Hepatic stellate cell (primary cell): ENCODE results near the gene SPRY4.
"Not testable (repeated sequence)": the region's sequence is repeated elsewhere in the genome, so short reads cannot be mapped to it uniquely, and the experiment has no call there.

ENCODE experiments used
- DNase-seq: peaks from one replicate; pipeline ENCODE4 v3.0.0; 2011; ENCODE audit warnings: low spot score

SPRY4 gene

GRCh38 chr5:142324871-142325724, at the start of gene SPRY4:
Gene SPRY4, minus strand, starts transcription at chr5:142325021. Its CDS starts 9,913 bp downstream, at chr5:142315108.
- DNase-seq = peak; percentile 92

DNA sequence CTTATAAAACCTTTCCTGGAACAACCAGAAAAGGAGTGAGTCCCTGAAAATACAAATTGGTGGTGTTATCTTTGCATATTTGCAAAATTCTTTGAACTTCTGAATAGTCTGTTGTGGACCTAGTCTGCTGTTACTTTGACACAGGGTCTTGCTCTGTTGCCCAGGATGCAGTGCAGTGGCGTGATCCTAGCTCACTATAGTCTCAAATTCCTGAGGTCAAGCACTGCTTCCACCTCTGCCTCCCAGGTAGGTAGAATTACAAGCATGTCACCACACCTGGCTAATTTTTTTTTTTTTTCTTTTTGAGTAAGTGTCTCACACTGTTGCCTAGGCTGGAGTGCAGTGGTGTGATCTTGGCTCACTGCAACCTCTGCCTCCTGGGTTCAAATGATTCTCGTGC, 43.7 kb upstream of the SPRY4 start:
- no peak for DNase-seq

DNA sequence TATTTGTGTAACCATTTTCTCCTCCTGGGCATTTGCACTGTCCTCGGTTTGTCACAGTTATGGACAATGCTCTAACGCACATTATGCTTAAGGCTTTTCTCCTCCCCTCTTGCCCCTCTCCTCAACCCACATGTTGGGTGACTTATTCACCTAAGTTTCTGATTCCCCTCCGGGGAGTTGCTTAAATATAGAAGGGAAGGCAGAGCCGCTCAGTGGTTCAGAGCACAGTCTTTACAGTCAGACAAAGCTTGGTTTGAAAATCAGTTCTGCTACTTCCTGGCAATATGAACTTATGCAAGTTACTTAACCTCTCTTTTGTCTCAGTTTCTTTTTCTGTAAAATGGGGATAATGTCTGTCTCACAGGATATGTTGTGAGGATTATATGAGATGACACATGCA, 41.2 kb upstream of the SPRY4 start:
- no peak for DNase-seq

GRCh38 chr5:142364251-142365145, 39.7 kb upstream of the SPRY4 start:
- peak; percentile 76 for DNase-seq

- no peak for DNase-seq
Observed at GRCh38 chr5:142363619-142363963, 38.8 kb upstream of the SPRY4 start.

DNA sequence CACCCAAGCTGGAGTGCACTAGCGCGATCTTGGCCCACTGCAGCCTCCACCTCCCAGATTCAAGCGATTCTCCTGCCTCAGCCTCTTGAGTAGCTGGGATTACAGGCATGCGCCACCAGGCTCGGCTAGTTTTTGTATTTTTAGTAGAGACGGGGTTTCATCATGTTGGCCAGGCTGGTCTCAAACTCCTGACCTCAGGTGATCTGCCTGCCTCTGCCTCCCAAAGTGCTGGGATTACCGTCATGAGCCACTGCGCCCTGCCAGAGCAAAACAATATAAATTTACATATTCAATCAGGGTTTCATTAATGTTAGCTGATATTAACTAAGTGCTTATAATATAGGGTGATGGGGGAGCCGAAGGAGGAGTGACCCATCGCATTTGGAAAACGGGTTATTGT, 37.4 kb upstream of the SPRY4 start:
- DNase-seq = not testable (repeated sequence)

DNA sequence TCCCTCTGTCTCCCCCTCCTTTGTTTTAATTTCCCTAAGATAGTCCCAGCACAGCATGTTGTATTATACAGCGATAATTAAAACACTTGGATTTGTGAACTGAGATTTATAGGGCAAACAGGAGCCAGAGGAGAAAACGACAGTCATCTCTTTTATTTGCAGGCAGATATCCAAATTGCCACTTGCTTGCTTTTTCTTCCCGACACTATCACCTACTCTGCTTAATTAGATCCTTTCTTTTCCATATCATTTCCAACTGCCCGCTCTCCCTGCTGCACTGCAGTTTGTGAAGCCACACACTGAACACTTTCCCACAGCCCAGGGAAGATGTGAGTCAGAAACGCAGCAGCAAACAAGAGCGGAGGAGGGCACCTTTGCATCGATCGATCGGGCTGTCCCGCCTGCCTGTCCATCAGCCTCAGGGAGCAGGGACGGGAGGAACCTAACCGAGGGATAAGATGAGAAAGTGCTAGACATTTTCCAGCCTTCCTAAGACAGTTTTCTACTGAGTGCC, 35.8 kb upstream of the SPRY4 start:
- no peak for DNase-seq

- no peak for DNase-seq
Observed at GRCh38 chr5:142360051-142360498, 35.3 kb upstream of the SPRY4 start.

GRCh38 chr5:142358648-142359047, 33.8 kb upstream of the SPRY4 start:
- no peak for DNase-seq

GRCh38 chr5:142358121-142358520, 33.3 kb upstream of the SPRY4 start:
- no peak for DNase-seq

DNA sequence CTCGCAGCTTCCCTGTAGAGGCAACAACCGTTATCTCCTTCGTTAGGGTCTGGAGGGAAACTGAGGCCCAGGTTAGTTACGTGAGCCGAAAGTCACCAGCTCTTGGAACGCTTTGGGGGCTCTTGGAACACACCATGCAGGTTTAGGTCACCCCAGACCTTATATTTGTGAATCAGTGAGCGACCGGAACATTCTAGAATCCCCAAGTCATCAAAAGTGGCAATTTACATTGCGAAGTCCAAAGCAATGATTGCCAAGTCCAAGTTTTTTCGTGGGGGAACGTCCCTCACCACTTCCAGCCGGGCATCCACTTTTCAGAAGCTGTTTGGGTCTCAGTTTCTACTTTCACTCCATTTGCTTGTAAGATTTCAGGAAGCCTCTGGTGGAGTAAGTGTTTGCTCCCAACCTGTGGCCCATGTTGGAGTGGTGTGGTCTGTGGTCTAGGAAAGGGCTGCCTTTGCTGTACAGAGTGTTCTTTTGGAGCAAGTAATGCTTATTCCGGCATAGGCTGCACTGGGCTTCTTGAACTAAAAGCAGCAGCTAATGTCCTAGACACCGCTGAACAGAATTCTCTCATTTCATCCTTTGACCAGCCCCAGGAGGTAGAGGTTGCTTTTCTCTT, 32.8 kb upstream of the SPRY4 start:
- no peak for DNase-seq

DNA sequence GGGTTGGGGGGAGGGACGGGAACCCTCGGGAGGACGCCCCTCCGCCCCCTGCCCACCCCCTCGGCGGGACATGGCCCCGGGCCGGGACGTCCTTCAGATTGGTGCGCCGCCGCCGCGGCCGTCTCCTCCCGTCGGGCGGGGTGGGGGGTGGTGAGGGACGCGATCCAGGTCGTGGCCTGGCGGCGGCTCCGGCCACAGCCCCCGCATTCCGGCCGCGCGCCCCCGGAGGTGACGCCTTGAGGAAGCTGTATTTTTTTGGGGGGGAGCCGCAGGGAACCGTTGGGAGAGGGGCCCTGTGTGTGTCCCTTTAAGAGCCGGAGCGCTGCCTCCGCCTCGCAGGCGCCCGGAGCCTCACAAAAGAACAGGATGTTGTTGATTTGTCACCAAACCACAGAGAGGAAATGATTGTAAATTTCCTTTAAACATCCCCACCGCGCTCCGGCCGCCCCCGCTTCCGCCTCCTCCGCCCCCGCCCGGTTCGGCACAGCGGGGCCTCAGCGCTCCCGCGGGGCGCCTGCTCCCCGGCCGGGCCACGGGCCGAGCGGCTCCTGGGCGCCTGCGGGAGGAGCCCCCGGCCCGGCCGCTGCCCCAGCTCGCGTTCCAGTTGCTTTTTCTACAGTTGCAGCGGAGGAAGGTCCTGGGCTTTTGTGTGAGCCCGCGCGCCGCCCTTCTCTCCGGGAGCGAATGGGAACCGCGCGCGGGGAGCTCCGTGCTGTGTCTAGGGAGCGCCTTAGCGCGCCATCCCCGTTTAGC, 32.1 kb upstream of the SPRY4 start:
- peak; percentile 91 for DNase-seq

- peak; percentile 55 for DNase-seq
Observed at GRCh38 chr5:142356349-142356715, 31.5 kb upstream of the SPRY4 start.

DNA sequence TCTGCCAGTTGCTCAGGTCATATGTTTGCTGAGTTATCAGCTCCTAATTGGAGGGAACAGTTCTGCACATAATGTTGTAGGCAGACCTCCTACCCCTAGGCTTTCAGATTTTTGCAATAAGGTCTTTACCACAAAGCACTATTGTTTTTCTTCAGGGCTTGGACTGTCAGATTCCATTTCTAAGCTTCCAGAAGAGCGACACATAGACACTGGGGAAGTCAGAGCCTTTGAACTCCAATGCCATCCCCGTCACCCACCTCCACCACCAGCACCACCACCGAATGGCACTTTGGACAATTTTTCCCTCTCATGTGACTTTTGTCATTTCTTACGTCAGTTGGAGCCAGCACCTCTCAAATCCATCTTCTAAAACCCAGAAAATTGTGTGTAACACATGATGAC, 28.3 kb upstream of the SPRY4 start:
- no peak for DNase-seq

DNA sequence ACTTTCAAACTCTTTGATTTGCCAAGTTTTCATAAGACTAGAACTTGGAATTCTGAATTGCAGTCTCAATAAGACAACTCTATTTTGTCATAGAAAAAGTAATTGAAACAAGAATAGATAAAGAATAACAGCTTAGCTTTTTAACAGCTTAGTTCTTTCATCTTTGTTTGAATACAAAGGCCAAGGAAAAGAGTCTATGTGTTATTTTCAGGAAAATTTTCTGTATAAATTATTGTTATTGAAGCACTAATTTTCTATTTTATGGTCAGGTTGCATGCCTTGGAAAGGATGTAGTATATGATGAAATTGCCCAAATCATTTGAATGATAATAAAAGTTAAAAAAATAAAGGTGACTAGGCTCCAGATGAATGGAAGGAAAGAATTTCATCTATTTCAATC, 25.2 kb upstream of the SPRY4 start:
- no peak for DNase-seq

DNA sequence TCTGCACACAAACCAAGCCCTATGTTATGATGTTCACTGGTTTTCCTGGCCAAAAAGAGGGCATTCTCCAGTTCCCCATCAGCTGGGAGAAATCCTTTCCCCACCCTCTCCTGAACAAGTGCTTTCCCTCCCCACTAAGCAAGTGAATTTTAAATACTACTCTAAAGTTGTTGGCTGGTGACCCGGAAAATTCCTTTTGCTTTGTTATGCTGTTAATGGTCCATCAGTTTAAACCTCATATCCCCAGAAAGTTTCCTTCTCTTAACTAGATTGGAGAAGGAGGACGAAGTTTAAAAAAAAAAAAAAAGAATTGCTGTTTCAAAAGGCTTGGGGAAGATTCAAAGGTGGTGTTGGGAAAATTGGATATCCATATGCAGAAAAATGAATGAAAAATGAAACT, 21.9 kb upstream of the SPRY4 start:
- no peak for DNase-seq

GRCh38 chr5:142344915-142345314, 20.1 kb upstream of the SPRY4 start:
- not testable (repeated sequence) for DNase-seq

DNA sequence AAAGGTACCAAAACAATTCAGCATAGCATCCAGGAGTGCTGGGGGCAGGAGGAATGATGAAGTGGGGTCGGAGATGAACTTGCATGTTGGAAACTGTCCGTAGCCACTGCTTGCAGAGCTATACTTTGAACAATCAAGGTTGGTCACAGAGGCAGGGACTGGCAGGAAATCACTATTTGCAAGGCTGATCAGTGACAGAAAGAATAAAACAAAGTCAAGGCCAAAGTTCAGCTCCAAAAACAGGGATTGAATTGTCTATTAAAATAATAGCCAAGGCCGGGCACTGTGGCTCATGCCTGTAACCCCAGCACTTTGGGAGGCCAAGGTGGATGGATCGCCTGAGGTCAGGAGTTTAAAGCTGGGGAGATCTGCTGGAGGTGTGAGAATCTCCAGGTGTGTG, 18.7 kb upstream of the SPRY4 start:
- DNase-seq = no peak

- DNase-seq = peak; percentile 67
Observed at GRCh38 chr5:142342128-142342981, 17.5 kb upstream of the SPRY4 start.

- DNase-seq = no peak
Observed at GRCh38 chr5:142339781-142340180, 15.0 kb upstream of the SPRY4 start.

- no peak for DNase-seq
Observed at GRCh38 chr5:142334538-142334937, 9.7 kb upstream of the SPRY4 start.
